Fibroblast of villous mesenchyme (primary cell): Measurements from ENCODE around the gene CIITA. TPM values are rescaled to one million over a fixed set of nuclear protein-coding genes. Genes with fewer than 3 reads are reported as not detected.
A peak's percentile ranks its signal among the peaks of the same experiment; 100 is the strongest.
"Not testable (repeated sequence)": the region's sequence is repeated elsewhere in the genome, so short reads cannot be mapped to it uniquely, and the experiment has no call there.

Experiments
- DNase-seq: peaks from one replicate; pipeline ENCODE4 v3.0.0-alpha.2; 2010; ENCODE audit warnings: low read depth
- H3K4me3 ChIP-seq: 2 replicates; pipeline ENCODE4 v1.5.1; 2011; ENCODE audit warnings: low read depth, mild to moderate bottlenecking, low read length
- total RNA-seq: library from RNA; depleted of rRNA; stranded (reverse); fragments of >200 nt; gene quantifications from 2 replicates; pipeline ENCODE4 v1.2.3, GENCODE V29; 2012
- TF ChIP-seq, protein P1 (sequence below): IDR thresholded peaks from 2 replicates; pipeline ENCODE4 v1.5.1; 2012; ENCODE audit warnings: low read depth, mild to moderate bottlenecking, low read length; ENCODE audit not compliant: insufficient read depth

The CIITA gene
- total RNA-seq, 1 donor, result under 0.01 TPM

DNA sequence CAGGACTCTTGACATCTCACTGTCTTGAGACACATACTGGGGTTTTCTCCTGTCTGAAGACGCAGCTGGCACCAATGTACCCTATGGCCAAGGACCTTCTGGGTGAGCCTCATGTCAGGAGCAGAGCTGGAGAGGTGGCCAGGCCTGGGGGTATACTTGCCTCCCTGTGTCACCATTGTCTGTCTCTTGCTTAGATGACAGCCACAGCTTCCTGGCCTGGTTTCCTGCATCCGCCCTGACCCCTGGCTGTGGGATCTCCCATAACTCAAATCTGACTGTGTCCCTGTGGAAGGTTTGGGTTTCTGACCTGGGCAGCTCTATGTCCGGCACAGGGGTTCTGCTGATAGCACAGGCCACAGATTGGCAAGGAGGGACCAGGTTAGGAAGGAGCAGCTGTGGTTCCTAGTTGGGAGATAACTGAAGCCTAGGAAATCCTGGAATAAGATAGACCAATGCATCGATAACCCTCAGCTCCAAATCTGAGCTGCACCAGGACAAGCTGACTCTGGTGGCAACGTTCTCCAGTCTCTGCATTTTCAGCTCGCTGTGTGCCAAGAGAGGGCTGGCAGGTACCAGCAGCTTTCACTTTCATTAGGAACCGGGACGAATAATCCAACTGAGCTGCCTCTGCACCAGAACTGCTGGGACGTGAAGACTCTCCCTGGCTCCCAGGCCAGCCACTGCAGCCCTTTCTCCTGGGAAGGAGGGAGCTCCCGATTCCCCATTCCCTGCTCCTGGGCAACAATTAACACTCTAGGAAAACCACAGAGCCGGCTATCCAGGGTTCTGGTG is 60.3 kb downstream of the CIITA start:
- TF ChIP-seq, protein P1, sequence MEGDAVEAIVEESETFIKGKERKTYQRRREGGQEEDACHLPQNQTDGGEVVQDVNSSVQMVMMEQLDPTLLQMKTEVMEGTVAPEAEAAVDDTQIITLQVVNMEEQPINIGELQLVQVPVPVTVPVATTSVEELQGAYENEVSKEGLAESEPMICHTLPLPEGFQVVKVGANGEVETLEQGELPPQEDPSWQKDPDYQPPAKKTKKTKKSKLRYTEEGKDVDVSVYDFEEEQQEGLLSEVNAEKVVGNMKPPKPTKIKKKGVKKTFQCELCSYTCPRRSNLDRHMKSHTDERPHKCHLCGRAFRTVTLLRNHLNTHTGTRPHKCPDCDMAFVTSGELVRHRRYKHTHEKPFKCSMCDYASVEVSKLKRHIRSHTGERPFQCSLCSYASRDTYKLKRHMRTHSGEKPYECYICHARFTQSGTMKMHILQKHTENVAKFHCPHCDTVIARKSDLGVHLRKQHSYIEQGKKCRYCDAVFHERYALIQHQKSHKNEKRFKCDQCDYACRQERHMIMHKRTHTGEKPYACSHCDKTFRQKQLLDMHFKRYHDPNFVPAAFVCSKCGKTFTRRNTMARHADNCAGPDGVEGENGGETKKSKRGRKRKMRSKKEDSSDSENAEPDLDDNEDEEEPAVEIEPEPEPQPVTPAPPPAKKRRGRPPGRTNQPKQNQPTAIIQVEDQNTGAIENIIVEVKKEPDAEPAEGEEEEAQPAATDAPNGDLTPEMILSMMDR, result no peak
- no peak for DNase-seq
- no peak overlapping the region for H3K4me3 ChIP-seq

DNA sequence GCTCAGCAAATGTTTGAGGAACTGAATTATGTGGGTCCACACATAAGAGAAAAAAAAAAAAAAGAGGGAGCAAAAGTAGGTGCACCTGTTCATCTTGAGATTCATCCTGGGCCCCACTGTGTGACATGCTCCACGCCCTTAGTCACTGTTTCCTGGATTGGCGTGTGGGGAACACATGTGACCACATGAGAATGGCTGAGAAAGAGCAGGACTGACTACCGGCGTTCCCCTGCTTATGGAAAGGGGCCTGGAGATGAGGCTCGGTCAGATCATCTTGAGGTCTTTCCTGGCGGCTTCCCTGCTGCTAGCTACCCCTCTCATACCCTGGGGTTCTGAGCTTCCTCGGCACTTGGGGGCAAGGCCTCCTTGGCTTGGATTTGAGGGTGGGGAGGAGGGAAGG is 61.3 kb downstream of the CIITA start:
- DNase-seq, result no peak
- no peak overlapping the region for H3K4me3 ChIP-seq
- TF ChIP-seq, protein P1, result no peak

DNA sequence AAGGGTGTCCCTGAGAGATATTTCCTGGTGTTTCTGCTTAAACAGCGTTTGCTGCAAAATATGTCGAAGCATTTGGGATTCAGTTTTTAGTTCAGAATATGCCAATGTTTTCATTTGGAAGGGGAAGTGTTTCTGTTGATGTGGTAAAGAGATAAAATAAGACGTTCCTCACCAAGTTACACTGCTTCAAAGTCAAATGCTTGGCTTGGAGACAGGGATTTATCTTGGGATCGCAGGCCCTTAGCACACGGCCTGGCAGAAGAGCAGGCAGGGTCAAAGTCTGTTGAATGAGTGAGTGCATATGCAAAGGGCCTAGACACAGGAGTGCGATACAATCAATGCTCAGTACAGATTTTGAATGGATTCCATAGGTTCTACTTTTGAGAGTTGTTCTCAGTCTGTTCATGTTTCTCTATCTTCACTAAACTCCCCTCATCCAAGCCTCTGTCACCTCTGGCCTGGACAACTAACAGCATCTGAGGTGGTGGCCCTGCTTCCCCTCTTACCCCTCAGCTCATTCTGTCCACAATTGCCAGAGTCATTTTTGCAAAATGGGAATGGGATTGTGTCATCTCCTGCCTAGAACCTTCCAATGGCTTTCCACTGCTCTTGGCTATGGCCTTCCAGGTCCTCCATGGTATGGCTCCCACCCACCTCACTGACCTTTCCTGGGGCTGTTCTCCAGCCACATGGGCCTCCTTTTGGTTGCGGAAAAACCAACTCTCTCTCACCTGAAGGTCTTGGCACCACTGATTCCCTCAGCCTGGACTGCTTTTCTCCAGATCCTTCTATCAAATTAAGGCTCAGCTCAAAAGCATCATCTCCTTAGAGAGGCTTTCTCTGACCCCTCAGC is 62.0 kb downstream of the CIITA start:
- peak overlapping the region; percentile 10 for H3K4me3 ChIP-seq
- TF ChIP-seq, protein P1, result no peak
- no peak for DNase-seq

DNA sequence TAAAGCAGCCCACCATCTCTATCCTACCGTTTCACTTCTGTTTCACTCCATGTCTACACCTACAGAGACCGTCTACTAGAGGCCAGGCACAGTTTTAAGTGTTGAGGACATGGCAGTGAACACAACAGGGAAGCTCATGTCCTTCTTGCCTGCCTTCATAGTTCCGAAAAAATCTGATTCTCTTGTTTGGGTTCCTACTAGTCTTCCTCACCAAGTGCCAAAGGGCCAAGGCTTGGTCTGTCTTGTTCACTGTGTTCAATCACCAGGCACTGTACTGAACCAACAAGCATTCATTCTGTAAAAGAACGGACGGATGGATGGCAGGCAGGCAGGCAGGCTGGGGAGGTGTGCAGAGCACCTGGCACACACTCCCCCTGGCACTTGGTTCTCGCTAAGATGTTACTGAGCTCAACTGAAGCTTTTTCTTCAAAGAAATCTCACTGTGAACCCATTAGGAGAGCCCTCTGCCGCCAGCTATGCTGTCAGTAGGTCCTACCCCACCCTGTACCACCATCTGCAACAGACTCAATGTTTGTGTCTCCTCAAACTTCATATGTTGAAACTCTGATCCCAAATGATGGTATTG is 62.7 kb downstream of the CIITA start:
- DNase-seq, result no peak
- peak overlapping the region; percentile 76 for H3K4me3 ChIP-seq
- TF ChIP-seq, protein P1, result no peak

DNA sequence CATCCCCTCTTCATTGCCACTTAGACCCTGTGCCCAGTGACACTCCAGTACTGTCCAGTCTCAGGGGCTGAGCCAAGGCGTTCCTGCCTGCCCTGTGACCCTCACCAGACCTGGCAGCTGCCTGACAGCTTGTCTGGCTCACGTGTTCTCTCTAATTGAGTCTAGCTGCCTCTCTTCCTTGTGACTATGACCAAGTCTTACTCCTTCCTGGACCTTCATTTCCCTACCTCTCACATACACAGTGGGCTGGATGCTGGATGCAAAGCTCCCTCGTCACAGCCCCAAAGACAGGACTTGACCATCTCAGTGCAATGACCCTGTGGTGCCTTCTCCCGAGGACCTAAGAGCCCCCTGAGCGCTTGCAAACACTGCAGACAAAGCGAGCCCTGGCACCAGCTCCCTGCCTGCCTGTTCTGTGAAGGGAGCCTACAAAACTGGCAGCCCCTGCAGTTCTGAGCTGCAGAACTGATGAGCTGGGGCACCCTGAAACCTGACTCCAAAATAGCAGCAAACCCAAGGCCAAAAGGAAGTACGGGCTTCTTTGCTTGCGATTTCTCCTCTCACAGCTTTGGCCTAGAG is 63.6 kb downstream of the CIITA start:
- TF ChIP-seq, protein P1, result no peak
- no peak for DNase-seq
- peak overlapping the region; percentile 76 for H3K4me3 ChIP-seq

DNA sequence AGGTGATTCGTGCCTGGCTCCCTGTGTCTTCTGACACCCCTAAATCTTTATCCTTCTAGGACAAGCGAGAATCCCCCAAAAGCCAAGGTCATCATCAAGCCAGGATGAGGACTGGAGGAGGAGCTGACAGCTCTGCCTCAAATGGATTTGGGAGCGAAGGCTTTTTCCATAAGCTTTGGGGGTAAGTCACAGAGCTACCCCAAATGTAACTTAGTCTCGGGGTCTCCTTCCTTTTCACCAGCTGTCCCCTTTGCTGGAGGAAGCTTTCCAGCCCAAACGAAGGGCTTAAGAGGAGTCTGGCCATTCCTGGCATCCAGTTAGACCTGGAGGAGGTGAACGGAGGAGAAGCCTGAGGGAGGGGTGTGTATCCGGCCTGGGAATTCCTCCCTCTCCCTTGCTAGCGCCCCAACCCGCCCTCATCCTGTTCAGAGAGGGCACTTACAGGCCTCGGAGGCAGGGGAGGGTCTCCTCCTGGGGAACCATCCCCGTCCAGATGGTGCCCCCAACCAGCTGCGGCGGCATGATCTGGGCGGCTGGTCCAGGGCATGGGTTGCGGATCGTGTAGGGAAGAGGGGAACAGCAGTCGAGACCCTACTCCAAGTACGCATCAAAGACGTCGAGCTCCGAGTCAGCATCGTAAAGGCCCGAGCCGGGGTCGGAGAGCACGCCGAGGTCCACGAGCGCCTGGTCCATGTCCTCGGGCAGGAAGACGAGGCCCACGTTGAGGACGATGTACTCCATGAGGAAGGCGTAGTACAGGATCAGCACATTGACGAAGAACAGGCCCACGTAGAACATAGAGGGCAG is 64.3 kb downstream of the CIITA start:
- TF ChIP-seq, protein P1, result no peak
- no peak for DNase-seq
- peak overlapping the region; percentile 76 for H3K4me3 ChIP-seq

DNA sequence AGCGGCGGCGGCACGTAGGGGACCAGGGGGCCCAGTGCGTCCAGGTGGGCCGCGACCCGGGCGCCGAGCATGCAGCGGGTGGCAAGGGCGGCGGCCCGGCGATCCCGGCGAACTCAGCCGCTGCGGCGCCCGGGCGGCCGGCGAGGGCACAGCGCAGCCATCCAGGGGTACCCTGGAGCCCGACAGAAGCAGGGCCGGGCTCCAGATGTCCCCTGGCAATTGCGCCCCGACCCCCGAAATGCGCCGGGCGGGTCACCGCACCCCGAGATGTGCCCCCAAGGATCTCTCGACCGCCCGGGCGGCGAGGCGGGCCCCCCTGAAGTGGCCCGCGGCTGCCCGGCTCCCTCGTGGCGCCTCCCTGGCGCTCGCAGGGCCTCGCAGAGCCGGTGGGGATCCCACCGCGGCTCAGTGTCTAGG is 64.9 kb downstream of the CIITA start:
- not testable (repeated sequence) for DNase-seq

More for the DNA sequence above, 64.9 kb downstream of the CIITA start:
- H3K4me3 ChIP-seq, result peak overlapping the region; percentile 76
